ENCODE data around the gene C16orf87.

The C16orf87 gene

GRCh38 chr16:46842192-46842895 is 11.4 kb upstream of the C16orf87 start:
- no peak for DNase-seq

DNA sequence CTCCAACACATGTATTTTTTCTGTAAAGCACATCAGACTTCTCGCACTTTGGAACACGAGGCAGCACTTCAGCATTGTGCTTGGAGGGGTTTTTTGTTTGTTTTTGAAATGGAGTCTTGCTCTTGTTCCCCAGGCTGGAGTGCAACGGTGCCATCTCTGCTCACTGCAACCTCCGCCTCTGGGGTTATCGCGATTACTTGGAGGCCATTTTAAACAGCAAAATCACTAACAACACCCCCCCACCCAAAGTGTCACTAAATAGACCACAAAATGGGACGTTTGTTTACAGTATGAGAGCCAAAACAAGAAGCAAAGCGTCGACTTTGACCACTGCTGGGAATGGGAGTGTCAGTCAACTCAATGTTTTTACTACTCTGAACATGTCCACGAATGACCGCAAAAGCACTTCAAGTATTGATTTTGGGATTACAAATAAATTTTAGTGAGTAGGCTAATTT is 9.0 kb upstream of the C16orf87 start:
- DNase-seq, result no peak

DNA sequence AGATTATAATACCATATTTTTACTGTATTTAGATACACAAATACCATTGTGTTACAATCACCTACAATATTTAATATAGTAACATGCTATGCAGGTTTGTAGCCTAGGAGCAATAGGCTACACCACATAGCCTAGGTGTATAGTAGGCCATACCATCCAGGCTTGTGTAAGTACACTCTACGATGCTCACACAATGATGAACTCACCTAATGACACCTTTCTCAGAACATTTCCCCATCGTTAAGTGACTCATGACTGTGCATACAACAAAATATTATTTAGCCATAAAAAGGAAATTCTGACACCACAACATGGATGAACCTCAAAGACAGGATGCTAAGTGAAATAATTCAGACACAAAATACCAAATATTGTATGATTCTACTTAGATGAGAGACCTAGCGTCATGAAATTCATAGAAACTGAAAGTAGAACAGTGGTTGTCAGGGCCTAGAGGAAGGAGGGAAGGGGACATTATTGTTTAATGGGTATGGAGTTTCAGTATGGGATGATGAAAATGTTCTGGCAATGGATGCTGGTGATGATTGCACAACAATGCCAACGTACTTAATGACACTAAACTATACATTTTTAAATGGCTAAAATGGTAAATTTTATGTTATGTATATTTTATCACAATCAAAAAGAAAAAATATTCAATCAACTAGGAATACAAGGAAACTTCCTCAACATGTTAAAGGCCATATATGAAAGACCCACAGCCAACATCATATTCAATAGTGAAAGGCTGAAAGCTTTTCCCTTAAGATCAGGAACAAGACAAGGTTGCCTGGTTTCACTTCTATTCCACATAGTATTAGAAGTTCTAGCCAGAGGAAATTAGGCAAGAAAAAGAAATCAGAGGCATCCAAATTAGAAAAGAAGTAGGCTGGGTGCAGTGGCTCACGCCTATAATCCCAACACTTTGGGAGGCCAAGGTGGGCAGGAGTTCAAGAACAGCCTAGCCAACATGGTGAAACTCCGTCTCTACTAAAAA is 5.9 kb upstream of the C16orf87 start:
- no peak for DNase-seq

DNA sequence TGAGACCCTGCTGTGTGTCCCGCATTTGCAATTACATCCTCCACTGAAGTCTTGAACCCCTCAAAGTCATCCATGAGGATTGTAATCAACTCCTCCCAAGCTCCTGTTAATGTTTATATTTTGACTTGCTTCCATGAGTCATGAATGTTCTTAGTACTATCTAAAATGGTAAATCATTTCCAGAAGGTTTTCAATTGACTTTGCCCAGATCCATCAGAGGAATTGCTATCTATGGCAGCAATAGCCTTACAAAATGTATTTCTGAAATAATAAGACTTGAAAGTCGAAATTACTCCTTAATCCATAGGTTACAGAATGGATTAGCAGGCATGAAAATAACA is 2.5 kb upstream of the C16orf87 start:
- no peak for DNase-seq

- DNase-seq, result no peak
Measured at GRCh38 chr16:46832757-46833459, 1.9 kb upstream of the C16orf87 start.

DNA sequence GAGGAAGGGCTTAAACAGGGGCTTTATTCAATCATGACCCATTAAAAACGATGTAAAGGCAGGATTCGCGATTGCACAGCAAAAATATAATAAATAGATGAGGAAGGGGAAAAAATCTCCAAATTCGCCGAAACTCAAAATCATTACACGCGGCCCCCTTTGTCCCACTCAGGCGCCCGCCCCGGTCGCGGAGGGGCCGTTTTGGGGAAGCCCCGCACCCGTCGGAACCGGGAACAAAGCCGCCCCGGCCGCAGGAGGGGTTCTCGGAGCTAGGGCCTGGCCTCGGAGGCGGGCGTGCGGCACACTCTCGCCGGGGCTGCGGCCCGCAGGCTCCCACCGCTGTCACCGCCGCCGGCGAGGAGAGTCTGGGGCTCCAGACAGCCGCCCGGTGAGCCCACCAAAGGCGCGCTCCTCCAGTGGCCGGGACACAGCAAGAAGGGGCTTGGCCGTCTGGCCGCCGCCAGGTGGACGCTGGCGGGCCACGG is 521 bp downstream of the C16orf87 start:
- no peak for DNase-seq

DNA sequence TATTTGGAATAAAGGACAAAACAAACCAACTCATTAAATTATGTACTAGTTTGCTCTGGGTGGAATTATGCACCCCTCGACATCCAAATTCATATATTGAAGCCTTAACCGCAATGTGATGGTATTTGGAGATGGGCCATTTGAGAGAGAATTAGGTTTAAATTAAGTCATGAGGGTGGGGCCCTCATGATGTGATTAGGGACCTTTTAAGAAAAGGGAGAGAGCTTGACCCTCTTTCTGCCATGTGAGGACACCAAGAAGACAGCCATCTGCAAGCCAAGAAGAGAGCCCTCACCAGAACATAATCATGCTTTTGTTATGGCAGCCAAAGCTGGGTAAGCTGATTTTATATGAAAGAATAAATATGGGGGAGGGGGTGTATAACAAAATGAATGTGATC is 2.0 kb downstream of the C16orf87 start:
- no peak for DNase-seq

DNA sequence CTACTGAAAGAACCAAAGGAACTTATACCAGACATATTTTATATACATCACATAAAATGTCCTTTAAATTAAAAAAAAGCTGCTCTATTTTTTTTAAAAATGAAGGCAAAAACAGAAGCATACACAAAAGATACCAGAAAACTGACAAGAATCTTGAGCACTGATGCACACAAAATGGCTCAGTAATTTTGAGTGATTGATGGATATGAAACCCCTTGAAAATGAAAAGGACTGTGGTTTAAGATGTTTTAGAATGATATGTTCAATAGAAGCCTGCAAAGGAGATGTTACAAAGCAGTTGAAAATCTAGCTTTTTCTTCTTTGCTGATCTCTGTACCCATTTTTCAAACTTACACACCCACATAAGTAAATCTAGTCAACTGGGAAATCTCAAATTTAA is 2.7 kb downstream of the C16orf87 start:
- DNase-seq, result no peak

GRCh38 chr16:46826631-46827030 is 4.3 kb downstream of the C16orf87 start:
- DNase-seq, result no peak

DNA sequence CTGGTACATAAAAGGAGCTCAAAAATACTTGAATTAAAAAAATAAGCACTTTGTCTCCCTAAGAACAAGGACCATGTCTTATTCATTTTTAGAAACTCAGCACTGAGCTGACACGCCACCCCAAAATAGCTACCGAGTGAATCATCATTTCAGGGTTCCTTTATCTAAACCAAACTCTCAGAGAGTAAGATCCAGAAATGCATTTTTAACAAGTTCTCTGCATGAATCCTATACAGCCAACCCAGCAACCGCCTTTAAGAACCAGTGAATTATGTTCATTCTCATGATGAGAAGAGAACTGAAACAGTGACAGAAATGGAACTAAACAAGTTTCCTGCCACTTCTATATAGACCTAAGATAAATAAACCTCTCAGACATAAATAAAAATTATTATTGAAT is 8.7 kb downstream of the C16orf87 start:
- no peak for DNase-seq

DNA sequence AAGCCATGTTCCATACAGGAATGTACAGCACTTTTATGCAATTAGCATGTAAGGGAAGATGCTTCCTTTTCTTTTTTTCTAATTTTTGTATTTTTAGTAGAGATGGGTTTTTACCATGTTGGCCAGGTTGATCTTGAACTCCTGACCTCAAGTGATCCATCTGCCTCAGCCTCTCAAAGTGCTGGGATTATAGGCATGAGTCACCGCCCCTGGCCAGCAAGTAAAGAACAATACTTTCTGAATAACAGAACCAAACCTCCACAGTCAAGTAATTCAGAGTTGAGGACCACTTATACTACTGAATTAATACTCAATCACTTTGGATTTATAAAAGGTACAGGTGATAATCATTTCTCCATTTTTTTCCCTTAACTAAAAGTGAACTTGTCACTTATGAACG is 13.0 kb downstream of the C16orf87 start:
- DNase-seq, result no peak

DNA sequence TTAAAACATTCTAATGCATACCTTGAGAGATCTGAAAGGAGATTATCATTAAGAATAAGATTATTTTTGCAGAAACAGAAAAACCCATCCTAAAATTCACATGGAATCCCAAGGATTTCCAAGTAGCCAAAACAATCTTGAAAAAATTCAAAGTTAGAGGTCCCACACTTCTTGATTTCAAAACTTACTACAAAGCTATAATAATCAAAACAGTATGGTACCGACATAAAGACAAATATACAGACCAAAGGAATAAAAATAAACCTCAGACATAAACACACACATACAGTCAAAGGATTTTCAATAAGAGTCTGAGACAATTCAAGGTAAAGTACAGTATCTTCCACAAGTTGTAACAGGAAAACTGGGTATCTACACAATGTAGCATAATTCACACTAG is 16.2 kb downstream of the C16orf87 start:
- no peak for DNase-seq

DNA sequence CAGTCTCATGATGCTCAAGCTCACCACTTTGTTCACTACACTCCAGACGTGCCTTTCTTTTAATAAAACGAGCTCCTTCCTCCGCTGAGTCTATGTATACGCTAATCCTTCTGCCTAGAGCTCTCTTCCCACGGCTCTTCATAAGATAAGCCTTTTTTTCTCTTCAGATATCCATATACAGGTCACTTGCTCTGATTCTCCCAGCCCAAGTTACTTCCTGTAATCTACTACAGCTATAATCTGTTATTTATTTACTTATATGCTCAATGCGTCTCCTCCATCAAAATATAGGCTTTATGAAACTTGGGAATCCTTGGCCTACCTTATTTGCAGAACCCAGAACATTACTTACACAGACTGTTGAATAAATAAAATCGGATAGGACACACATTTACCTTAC is 17.4 kb downstream of the C16orf87 start:
- DNase-seq, result no peak

GRCh38 chr16:46812781-46813540 is 18.0 kb downstream of the C16orf87 start:
- DNase-seq, result no peak

DNA sequence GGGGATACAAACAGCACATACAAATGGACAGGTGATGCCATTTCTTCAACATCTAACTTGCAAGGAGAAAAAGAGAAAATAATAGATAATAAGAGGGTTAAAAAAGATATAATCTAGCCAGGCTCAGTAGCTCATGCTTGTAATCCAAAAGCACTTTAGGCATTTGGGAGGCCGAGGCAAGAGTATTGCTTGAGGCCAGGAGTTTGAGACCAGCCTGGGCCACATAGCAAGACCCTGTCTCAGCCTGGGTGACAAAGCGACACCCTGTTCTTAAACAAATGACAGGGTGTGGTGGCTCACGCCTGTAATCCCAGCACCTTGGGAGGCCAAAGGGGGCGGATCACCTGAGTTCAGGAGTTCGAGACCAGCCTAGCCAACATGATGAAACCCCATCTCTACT is 19.3 kb downstream of the C16orf87 start:
- no peak for DNase-seq

GRCh38 chr16:46808997-46809396 is 22.0 kb downstream of the C16orf87 start:
- no peak for DNase-seq

DNA sequence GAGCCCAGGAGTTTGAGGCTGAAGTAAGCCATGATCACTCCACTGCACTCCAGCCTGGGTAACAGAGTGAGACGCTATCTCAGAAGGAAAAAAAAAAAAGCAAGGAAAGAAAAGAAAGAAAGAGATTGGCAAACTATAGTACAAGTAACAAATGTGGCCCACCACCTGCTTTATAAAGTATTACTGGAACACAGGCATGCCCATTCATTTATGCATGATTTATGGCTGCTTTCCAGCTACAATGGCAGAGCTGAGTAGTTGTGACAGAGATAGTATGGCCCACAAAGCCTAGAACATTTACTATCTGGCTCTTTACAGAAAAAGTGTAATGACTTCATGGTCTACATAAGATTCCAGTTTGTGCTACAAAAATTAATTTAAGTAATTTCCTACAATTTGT is 23.6 kb downstream of the C16orf87 start:
- no peak for DNase-seq

GRCh38 chr16:46803373-46803772 is 27.6 kb downstream of the C16orf87 start:
- DNase-seq, result no peak

- no peak for DNase-seq
Measured at GRCh38 chr16:46801428-46802049, 29.4 kb downstream of the C16orf87 start.

- DNase-seq, result no peak
Measured at GRCh38 chr16:46800494-46800893, 30.5 kb downstream of the C16orf87 start.

DNA sequence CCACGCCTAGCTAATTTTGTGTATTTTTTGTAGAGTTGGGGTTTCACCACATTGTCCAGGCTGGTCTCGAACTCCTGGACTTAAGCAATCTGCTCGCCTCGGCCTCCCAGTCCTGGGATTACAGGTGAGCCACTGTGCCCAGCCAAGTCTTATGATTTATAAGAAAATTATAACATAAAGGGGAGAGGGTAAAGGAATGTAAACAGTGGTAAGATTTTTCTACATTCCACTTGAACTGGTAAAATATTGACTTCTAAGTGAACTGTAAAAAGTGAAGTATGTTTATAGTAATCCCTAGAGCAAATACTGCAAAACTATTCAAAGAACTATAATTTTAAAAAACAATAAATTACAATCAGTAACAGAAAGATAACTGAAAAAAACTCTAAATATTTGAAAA is 33.5 kb downstream of the C16orf87 start:
- DNase-seq, result no peak

- no peak for DNase-seq
Measured at GRCh38 chr16:46796764-46797269, 34.2 kb downstream of the C16orf87 start.

Data from NCI-H1417 treated with DMSO at 0.1 percent for 48 hours (cell line).